GM21717 (cell line): ENCODE data around the gene SBSN.
"Not testable (repeated sequence)": the region's sequence is repeated elsewhere in the genome, so short reads cannot be mapped to it uniquely, and the experiment has no call there.

Source experiments
- ATAC-seq: cut with Tn5 transposase; IDR thresholded peaks from one replicate; pipeline ENCODE4 v1.9.1; 2021; ENCODE audit warnings: mild to moderate bottlenecking, moderate library complexity; ENCODE audit not compliant: unreplicated experiment

SBSN gene

DNA sequence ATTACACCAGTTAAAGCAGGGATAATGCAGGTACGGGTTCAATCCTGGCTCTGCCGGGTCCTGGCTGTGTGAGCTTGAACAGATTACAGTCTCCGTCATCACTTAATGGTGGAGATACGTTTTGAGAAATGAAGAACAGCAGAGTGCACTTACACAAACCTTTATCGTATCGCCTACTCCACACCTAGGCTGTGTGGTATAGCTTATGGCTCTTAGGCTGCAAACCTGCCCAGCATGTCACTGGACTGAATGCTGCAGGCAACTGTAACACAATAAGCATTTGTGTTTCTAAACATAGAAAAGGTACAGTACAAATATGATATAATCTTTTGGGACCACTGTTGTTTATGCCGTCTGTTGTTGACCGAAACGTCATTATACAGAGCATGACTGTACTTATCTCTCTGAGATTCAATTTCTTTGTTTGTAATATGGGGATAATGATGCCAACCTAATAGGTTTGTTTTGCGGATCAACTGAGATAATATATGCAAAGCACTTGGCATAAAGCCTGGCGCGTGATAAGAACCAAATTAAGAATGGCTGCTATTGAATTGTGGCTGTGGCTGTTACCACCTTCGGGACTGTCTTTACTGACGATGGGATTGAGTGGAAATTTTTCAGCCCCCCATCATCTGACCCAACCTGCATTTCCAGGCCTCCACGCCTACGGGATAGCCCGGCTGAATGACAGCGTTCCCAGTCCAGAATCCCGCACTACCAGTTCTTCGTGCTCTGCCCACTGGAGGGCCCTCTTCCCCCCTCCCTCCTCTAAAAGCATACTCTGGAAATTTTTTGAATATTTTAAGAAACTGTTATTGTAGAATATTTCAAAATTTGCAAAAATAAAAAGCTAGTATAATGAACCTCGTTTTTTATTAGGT, 49.1 kb downstream of the SBSN start:
- no peak for ATAC-seq

- no peak for ATAC-seq
Observed at GRCh38 chr19:35476149-35476548, 52.0 kb downstream of the SBSN start.

DNA sequence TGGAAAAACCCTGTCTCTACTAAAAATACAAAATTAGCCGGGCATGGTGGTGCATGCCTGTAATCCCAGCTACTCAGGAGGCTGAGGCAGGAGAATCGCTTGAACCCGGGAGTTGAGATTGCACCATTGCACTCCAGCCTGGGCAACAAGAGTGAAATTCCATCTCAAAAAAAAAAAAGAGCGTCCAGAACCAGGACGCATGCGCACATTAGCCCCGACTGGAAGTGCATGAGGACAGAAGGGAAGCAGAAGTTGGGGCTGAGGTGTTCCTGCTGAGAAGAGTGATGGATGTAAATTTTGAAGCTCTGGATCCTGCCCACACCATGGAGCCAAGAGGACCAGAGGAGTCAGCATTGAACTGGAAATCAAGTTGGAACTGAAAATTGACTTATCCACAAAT, 53.5 kb downstream of the SBSN start:
- ATAC-seq: not testable (repeated sequence)

- no peak for ATAC-seq
Observed at GRCh38 chr19:35474104-35474503, 54.0 kb downstream of the SBSN start.
